Activated T-helper 2 cell treated with anti-CD3 and anti-CD28 coated beads, Interferon-gamma antibody, Interleukin-2, Interleukin-4, amounts not matched to agents 10 μg/mL and 5 μg/mL and 100 μg/mL, durations not matched to agents 14 hours and 24 hours and 36 hours (primary cell): ENCODE measurements around the gene CSN2. TPM values are rescaled to one million over a fixed set of nuclear protein-coding genes. Genes with fewer than 3 reads are reported as not detected.

ENCODE experiments used
- DNase-seq: peaks from one replicate; pipeline ENCODE4 v3.0.0; 2021; ENCODE audit warnings: low spot score
- H3K27ac Mint-ChIP-seq: one replicate; pipeline ENCODE4 v1.8.0; 2021; ENCODE audit warnings: mixed read lengths
- H3K27me3 Mint-ChIP-seq: one replicate; pipeline ENCODE4 v1.8.0; 2021; ENCODE audit warnings: low read depth, mixed read lengths
- H3K36me3 Mint-ChIP-seq: one replicate; pipeline ENCODE4 v1.8.0; 2021; ENCODE audit warnings: low read depth, mixed read lengths
- H3K4me1 Mint-ChIP-seq: one replicate; pipeline ENCODE4 v1.8.0; 2021; ENCODE audit warnings: low read depth, mixed read lengths
- H3K4me3 Mint-ChIP-seq: one replicate; pipeline ENCODE4 v1.8.0; 2021; ENCODE audit warnings: low read depth, mild to moderate bottlenecking, moderate library complexity, mixed read lengths
- H3K9me3 Mint-ChIP-seq: one replicate; pipeline ENCODE4 v1.8.0; 2021; ENCODE audit warnings: mixed read lengths
- intact Hi-C: fragments of 100-400 bp; cut with micrococcal nuclease; formaldehyde crosslinking; loops from one replicate; pipeline ENCODE4 v1.15.1; 2023
- total RNA-seq: library from RNA; stranded (reverse); gene quantifications from 2 replicates; pipeline ENCODE4 v1.2.3, GENCODE V29; 2022

Gene CSN2, protein sequence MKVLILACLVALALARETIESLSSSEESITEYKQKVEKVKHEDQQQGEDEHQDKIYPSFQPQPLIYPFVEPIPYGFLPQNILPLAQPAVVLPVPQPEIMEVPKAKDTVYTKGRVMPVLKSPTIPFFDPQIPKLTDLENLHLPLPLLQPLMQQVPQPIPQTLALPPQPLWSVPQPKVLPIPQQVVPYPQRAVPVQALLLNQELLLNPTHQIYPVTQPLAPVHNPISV
- not detected in 2 replicates for total RNA-seq

DNA sequence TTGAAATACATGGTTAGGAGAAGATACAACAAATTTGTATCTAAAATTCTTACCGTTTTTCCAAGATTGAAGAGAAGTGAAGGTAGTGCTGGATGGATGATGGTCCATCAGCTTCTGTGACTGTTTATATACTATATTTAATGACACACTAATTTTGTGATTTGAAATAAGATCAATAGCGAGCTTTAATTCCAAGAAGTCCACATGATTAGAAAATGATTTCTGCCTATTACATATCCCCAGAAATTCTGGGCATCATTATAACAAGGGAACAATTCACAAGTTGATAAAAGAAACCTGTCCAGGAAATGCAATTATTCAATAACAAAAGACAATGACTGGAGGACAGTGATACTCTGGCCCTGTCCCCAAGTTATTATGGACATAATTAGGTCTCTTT, at the start of gene CSN2:
Gene CSN2 (minus strand): TSS at position 101 of the 400 bp plus-strand sequence. CDS start 4,733 bp downstream, outside the sequence.
- Mint-ChIP-seq H3K27ac (no peak within 1 kb of the TSS), H3K27me3 (no peaks in the 10 kb centered on the region), H3K36me3 (no peaks in the 10 kb centered on the region), H3K4me1 (no peaks in the 10 kb centered on the region), H3K9me3 (no peaks in the 10 kb centered on the region), H3K4me3 (no peak within 1 kb of the TSS)
- intact Hi-C loops = no loop called here
- no peak for DNase-seq

DNA sequence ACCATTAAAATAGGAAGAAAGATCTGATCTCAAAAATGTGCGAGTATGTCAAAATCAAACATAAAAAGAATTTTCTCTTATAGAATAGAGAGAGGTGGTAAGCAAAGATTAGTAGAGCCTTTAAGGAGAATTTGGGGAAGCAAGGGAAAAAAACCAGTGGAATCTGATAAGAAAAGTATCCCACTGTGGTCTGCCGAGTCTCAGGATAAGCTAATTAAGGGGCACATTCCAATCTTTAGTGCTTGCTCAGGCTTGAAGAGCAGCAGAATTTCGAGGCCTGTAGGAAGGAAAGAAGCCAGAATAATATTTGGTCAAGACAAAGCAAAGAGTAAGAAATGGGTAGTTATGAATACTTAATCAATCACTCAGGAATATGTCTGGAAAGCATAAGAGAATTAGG, 43.2 kb upstream of the CSN2 start:
- H3K4me3 Mint-ChIP-seq = no peak overlapping the region
- DNase-seq = no peak
- intact Hi-C loops = no loop called here
- H3K4me1 Mint-ChIP-seq = no peaks in the 10 kb centered on the region
- H3K27ac Mint-ChIP-seq = no peak overlapping the region
- H3K36me3 Mint-ChIP-seq = no peaks in the 10 kb centered on the region
- no peaks in the 10 kb centered on the region for H3K9me3 Mint-ChIP-seq
- H3K27me3 Mint-ChIP-seq = peaks cover 1% of the 10 kb centered on the region

DNA sequence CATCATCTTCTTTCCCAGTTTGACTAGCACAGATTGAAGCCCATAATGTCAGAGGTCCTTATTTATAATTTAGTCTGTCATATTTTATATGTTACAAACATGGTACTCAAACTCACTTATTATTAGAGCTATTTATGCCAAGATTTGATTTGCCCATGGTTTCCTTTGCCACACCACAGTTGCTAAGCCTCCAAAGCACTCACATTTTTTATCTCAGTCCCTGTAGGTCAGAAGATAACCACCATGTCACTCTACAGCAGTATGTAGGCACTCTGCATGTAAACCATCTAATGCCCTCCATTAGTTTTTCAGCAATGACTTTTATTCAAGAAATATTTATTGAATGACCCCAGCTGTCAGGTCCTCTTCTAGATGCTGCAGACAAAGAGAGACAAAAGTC, 37.0 kb upstream of the CSN2 start:
- H3K27me3 Mint-ChIP-seq = peaks cover 1% of the 10 kb centered on the region
- no peaks in the 10 kb centered on the region for H3K9me3 Mint-ChIP-seq
- H3K27ac Mint-ChIP-seq = no peak overlapping the region
- no peaks in the 10 kb centered on the region for H3K36me3 Mint-ChIP-seq
- peaks cover 6% of the 10 kb centered on the region for H3K4me1 Mint-ChIP-seq
- no peak overlapping the region for H3K4me3 Mint-ChIP-seq
- intact Hi-C loops = no loop called here
- no peak for DNase-seq

DNA sequence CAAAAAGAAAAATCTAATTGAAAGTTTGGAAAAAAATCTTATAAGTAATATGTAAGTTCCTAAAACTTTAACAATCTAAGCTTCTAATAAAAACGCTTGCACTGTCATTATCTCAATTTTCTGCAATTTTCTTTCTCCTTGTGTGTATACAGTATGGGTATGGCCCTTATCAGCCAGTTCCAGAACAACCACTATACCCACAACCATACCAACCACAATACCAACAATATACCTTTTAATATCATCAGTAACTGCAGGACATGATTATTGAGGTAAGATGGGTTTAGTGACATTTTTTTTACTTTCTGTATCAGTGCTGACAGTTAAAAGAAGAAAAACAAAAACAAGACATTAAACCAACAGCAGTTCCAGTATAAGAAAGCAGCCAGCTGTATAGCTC, 35.2 kb upstream of the CSN2 start:
- H3K36me3 Mint-ChIP-seq = no peaks in the 10 kb centered on the region
- H3K4me1 Mint-ChIP-seq = peaks cover 6% of the 10 kb centered on the region
- no peaks in the 10 kb centered on the region for H3K9me3 Mint-ChIP-seq
- H3K27ac Mint-ChIP-seq = no peak overlapping the region
- DNase-seq = no peak
- H3K27me3 Mint-ChIP-seq = peaks cover 1% of the 10 kb centered on the region
- H3K4me3 Mint-ChIP-seq = no peak overlapping the region
- intact Hi-C loops = no loop called here

DNA sequence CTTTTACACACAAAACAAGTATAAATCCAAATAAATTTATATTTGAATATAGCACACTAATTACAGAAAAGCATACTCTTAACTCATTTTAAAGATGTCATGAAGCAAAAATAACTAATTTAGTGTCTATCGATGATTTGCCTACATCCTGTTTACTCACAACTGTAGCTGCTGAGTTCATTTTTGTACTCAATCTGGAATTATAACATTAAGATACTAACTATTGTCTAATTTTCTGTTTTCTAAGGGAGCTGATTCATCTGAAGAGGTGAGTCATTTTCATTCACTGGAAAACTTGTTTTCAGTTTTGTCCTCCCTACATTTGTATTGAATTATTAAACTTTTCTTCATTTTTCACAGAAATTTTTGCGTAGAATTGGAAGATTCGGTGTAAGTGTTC, 33.9 kb upstream of the CSN2 start:
- Mint-ChIP-seq H3K27me3 (no peaks in the 10 kb centered on the region), H3K4me1 (peaks cover 6% of the 10 kb centered on the region), H3K9me3 (no peaks in the 10 kb centered on the region), H3K4me3 (no peak overlapping the region), H3K27ac (no peak overlapping the region), H3K36me3 (no peaks in the 10 kb centered on the region)
- intact Hi-C loops = no loop called here
- no peak for DNase-seq

DNA sequence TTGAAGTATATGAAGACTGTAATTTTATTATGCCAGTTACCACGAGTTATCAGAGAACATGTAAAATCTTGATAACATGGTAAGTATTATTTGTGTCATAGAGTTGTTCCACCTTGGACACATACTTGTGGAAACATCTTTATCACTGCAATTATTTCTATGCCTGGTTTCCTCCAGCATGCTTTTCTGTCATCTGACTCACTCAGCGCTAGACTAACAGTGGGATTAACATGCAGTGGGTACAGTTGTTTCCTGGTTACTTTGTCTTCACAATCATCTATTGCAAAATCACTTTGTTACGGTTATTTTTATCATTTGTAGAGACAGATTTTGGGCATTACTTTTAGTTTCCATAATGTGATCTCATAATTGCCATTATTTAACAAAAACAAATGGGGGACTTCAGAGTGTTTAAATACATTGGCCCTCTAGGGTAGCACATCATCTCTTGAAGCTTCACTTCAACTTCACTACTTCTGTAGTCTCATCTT, 30.0 kb upstream of the CSN2 start, which contains the start of gene STATH:
Gene STATH (plus strand): TSS at position 441 of the 491 bp plus-strand sequence. CDS start 2,472 bp downstream, outside the sequence.
- intact Hi-C loops = no loop called here
- no peaks in the 10 kb centered on the region for H3K36me3 Mint-ChIP-seq
- H3K27ac Mint-ChIP-seq = no peak within 1 kb of the TSS
- peaks cover 1% of the 10 kb centered on the region for H3K27me3 Mint-ChIP-seq
- no peak within 1 kb of the TSS for H3K4me3 Mint-ChIP-seq
- no peak for DNase-seq
- peaks cover 4% of the 10 kb centered on the region for H3K4me1 Mint-ChIP-seq
- no peaks in the 10 kb centered on the region for H3K9me3 Mint-ChIP-seq

DNA sequence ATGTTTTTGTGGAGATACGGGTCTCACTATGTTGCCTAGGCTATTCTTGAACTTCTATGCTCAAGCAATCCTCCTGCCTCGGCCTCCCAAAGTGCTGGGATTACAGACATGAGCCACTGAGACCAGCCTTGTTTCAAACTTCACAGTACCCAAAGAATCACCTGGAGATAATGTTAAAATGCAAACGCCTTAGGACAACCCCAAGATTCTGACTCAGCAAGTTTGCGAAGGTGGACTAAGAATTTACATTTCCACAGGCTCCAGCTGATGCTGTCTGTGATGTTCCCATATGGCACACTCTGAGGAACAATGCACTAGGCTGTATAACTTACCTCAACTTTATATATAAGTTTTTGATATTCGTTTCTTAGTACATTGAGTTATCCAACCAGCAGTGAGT, 29.3 kb upstream of the CSN2 start:
- Mint-ChIP-seq H3K9me3 (no peaks in the 10 kb centered on the region), H3K4me3 (no peak overlapping the region), H3K36me3 (no peaks in the 10 kb centered on the region), H3K4me1 (peaks cover 3% of the 10 kb centered on the region), H3K27ac (no peak overlapping the region), H3K27me3 (peaks cover 1% of the 10 kb centered on the region)
- intact Hi-C loops = no loop called here
- DNase-seq = no peak

DNA sequence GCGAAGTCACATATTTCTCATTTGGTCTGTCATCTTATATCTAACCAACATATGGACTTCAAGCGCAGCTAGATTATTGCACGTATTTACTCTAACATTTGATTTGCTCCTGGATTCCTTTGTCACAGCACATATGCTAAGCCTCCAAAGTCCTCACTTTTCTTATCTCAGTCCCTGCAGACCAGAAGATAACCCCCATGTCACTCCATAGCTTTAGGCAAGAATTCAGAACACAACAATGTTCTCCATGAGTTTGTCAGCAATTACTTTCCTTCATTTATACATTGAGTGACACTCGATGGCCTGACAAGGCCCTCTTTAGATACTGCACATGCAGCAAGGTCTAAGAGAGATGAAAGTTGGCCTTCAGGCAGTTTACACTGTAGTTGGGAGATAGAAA, 25.5 kb upstream of the CSN2 start:
- Mint-ChIP-seq H3K27me3 (peaks cover 1% of the 10 kb centered on the region), H3K36me3 (no peaks in the 10 kb centered on the region), H3K9me3 (no peaks in the 10 kb centered on the region), H3K4me1 (no peaks in the 10 kb centered on the region), H3K4me3 (no peak overlapping the region), H3K27ac (no peak overlapping the region)
- intact Hi-C loops = no loop called here
- no peak for DNase-seq

DNA sequence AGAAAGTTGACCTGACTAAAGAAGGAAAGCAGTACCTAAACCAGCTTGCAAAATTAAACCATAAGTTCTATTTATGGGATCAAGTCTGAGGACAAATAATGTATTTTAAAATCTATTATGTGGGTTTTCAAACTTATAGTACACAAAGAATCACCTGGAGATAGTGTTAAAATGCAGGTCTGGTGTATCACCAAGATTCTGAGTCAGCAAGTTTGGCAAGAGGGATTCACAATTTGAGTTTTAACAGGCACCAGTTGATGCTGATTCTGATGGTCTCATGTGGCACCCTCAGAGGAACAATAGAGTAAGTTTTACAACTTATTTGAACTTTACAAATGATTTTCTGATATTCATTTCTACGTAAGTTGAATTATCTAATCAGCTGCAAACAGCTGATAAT, 21.1 kb upstream of the CSN2 start:
- Mint-ChIP-seq H3K27me3 (no peaks in the 10 kb centered on the region), H3K36me3 (no peaks in the 10 kb centered on the region), H3K4me1 (no peaks in the 10 kb centered on the region), H3K9me3 (no peaks in the 10 kb centered on the region), H3K27ac (no peak overlapping the region), H3K4me3 (no peak overlapping the region)
- no peak for DNase-seq
- intact Hi-C loops = no loop called here

DNA sequence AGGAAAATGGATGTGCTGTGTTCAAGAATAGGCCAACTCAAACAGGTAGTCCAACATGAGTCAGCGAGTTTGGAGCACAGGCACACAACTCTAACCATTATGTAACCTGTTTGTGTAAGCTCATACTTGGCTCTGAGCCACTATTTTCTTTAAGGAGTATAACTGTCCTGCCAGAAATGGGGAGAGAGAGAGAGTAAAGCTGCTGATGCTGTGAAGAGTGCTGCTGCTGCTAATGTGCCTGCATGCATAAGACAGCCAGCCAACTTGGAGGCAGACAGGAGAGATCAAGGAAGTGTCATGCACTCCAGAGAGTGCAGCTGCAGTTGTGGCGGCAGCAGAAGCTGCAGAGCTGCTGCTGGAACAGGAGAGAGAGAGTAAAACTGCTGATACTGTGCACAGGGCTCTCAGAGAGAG, 18.5 kb upstream of the CSN2 start:
- intact Hi-C loops = no loop called here
- Mint-ChIP-seq H3K4me3 (no peak overlapping the region), H3K27me3 (no peaks in the 10 kb centered on the region), H3K36me3 (no peaks in the 10 kb centered on the region), H3K27ac (no peak overlapping the region), H3K9me3 (no peaks in the 10 kb centered on the region), H3K4me1 (no peaks in the 10 kb centered on the region)
- no peak for DNase-seq

DNA sequence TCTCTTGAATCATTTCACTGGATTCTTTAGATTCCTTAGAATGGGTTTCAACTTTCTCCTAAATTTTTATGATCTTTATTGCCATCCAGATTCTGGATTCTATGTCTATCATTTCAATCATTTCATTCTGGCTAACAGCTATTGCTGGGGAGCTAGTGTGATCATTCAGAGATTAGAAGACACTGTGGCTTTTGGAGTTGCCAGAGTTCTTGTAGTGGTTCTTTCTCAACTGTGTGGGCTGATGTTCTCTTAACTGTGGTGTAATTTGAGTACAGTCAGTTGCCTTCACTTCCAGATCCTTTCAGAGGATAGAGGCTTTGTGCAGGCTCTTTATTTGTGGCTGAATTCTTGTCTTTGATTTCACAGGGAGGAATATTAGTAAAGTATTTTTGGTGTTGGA, 12.1 kb upstream of the CSN2 start:
- H3K36me3 Mint-ChIP-seq = no peaks in the 10 kb centered on the region
- no peak overlapping the region for H3K4me3 Mint-ChIP-seq
- H3K4me1 Mint-ChIP-seq = no peaks in the 10 kb centered on the region
- DNase-seq = no peak
- no peak overlapping the region for H3K27ac Mint-ChIP-seq
- intact Hi-C loops = no loop called here
- no peaks in the 10 kb centered on the region for H3K9me3 Mint-ChIP-seq
- H3K27me3 Mint-ChIP-seq = peaks cover 3% of the 10 kb centered on the region

DNA sequence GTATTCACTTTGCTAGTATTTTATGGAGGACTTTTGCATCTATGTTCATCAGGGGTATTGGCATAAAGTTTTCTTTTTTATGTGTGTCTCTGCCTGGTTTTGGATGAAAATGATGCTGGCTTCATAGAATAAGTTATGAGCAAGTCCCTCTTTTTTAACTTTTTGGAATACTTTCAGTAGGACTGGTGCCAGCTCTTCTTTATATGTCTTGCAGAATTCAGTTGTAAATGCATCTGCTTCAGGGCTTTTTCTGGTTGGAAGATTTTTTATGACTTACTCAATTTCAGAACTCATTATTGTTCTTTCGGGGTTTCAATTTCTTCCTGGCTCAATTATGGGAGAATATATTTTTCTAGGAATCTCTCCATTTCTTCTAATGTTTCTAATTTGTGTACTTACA, 9.1 kb upstream of the CSN2 start:
- intact Hi-C loops = no loop called here
- no peak for DNase-seq
- H3K4me3 Mint-ChIP-seq = no peak overlapping the region

DNA sequence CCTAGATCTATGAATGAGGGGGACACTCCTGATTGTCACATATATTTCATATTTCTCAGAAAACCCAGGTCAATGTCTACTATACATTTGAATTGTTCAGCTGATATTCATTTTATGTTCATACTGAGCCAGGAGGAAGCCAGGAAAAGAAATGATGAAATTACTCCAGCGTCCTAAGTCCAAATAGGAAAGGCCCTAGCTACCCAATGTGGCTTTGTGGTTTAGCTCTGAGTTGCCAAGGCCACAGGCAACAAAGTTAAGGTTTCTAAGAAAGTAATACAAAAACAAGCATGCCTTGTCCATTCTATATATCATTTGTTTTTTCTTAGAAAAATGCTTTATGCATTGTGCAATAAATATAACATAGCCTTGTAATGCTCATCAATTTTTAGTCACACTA, 4.5 kb upstream of the CSN2 start:
- H3K27ac Mint-ChIP-seq = no peak overlapping the region
- H3K4me1 Mint-ChIP-seq = no peaks in the 10 kb centered on the region
- intact Hi-C loops = no loop called here
- no peak for DNase-seq
- no peaks in the 10 kb centered on the region for H3K36me3 Mint-ChIP-seq
- H3K4me3 Mint-ChIP-seq = no peak overlapping the region
- no peaks in the 10 kb centered on the region for H3K9me3 Mint-ChIP-seq
- peaks cover 2% of the 10 kb centered on the region for H3K27me3 Mint-ChIP-seq

More for the DNA sequence above, 9.1 kb upstream of the CSN2 start:
- peaks cover 3% of the 10 kb centered on the region for H3K27me3 Mint-ChIP-seq
- H3K36me3 Mint-ChIP-seq = no peaks in the 10 kb centered on the region
- no peak overlapping the region for H3K27ac Mint-ChIP-seq
- no peaks in the 10 kb centered on the region for H3K4me1 Mint-ChIP-seq
- no peaks in the 10 kb centered on the region for H3K9me3 Mint-ChIP-seq

DNA sequence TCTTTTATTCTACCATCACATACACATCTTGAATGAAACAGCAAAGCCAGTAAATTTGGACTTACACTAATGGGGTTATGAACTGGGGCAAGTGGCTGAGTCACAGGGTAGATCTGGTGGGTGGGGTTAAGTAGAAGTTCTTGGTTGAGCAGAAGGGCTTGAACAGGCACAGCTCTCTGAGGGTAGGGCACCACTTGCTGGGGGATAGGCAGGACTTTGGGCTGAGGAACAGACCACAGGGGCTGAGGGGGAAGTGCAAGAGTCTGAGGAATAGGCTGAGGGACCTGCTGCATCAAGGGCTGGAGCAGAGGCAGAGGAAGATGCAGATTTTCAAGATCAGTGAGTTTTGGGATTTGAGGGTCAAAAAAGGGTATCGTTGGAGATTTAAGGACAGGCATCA, 8.3 kb downstream of the CSN2 start:
- intact Hi-C loops = no loop called here
- Mint-ChIP-seq H3K9me3 (no peaks in the 10 kb centered on the region), H3K4me3 (no peak overlapping the region), H3K27me3 (peaks cover 1% of the 10 kb centered on the region), H3K4me1 (no peaks in the 10 kb centered on the region), H3K27ac (no peak overlapping the region), H3K36me3 (no peaks in the 10 kb centered on the region)
- DNase-seq = no peak
